ENCODE measurements around the gene CTNNA3. TPM values are rescaled to one million over a fixed set of nuclear protein-coding genes. Genes with fewer than 3 reads are reported as not detected.

CTNNA3 gene
- total RNA-seq, 1 donor from 2014 or later, result 159 TPM

DNA sequence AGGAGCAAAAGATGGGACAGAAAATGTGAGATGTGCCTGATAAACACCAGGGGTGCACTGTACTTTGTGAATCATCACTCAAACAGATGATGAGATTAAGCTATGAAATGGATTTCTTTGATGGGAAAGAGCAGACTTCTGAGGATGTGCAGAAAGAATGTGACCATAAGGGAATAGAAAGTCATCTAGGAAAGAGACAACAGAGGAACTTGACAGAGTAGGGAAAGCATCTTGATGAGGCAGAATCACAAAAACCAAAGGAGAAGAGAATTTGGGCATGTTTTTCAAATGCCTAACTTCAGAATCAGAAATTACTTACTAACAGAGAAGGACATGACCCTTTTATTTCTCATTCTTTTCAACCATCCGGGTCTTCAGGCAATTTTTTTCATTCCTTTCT is 852.6 kb downstream of the CTNNA3 start:
- TF ChIP-seq, protein P1, sequence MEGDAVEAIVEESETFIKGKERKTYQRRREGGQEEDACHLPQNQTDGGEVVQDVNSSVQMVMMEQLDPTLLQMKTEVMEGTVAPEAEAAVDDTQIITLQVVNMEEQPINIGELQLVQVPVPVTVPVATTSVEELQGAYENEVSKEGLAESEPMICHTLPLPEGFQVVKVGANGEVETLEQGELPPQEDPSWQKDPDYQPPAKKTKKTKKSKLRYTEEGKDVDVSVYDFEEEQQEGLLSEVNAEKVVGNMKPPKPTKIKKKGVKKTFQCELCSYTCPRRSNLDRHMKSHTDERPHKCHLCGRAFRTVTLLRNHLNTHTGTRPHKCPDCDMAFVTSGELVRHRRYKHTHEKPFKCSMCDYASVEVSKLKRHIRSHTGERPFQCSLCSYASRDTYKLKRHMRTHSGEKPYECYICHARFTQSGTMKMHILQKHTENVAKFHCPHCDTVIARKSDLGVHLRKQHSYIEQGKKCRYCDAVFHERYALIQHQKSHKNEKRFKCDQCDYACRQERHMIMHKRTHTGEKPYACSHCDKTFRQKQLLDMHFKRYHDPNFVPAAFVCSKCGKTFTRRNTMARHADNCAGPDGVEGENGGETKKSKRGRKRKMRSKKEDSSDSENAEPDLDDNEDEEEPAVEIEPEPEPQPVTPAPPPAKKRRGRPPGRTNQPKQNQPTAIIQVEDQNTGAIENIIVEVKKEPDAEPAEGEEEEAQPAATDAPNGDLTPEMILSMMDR (IDR thresholded peaks at IDR 0.05; ENCODE audit: borderline replicate concordance), result no peak
- intact Hi-C loops (cut with micrococcal nuclease), result no loop called here
- DNase-seq, result no peak
- H3K36me3 ChIP-seq, result no peaks in the 10 kb centered on the region
- H3K9me3 ChIP-seq (replicated peaks), result no peaks in the 10 kb centered on the region
- H3K4me3 ChIP-seq, result no peak overlapping the region
- H3K27me3 ChIP-seq (ENCODE audit: low read depth), result no peaks in the 10 kb centered on the region
- no peak overlapping the region for H3K27ac ChIP-seq (replicated peaks)
- no peaks in the 10 kb centered on the region for H3K4me1 ChIP-seq

DNA sequence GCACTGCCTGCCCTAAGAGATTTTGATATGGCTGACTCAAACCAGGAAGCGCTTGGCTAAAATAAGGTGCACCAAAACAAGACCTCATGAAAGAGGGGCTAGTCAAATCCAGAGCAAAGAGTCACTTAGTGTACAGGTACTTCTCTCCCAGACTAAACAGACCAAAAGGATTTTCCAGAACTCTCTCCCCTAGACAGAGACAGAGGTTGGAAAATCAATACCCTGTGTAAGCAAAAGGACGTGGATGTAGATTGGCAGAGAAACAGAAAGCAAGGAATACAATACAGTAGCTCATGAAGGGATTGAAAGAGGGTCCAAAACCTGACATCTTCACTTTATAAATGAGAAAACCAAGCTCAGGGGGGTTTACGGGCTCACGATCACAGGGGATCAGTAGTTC is 853.1 kb downstream of the CTNNA3 start:
- H3K27ac ChIP-seq (replicated peaks), result no peak overlapping the region
- TF ChIP-seq, protein P1 (IDR thresholded peaks at IDR 0.05; ENCODE audit: borderline replicate concordance), result no peak
- intact Hi-C loops (cut with micrococcal nuclease), result no loop called here

DNA sequence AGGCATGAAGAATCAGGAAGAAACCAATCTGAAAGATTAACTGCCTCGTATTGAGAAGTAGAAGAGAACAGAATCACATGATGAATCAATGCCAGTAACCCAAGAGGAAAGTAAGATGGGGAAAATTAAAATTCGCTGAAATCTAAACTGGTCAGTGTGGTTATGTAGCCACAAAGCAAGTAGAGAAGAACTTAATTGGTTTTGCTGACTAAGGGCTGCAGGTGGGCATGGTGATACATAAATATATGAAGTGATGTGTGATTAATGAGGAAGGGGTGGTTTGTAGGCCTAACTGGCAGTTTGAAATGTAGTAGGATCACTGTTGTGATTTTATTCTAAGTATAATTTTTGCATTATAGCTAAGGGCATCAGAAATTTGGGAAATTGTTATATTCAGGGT is 853.6 kb downstream of the CTNNA3 start:
- intact Hi-C loops (cut with micrococcal nuclease), result no loop called here
- Histone ChIP-seq H3K9me3 (replicated peaks) (no peaks in the 10 kb centered on the region), H3K4me1 (no peaks in the 10 kb centered on the region)

More for the DNA sequence above, 853.1 kb downstream of the CTNNA3 start:
- Histone ChIP-seq H3K4me3 (no peak overlapping the region), H3K27me3 (ENCODE audit: low read depth) (no peaks in the 10 kb centered on the region), H3K36me3 (no peaks in the 10 kb centered on the region), H3K9me3 (replicated peaks) (no peaks in the 10 kb centered on the region), H3K4me1 (no peaks in the 10 kb centered on the region)
- no peak for DNase-seq

DNA sequence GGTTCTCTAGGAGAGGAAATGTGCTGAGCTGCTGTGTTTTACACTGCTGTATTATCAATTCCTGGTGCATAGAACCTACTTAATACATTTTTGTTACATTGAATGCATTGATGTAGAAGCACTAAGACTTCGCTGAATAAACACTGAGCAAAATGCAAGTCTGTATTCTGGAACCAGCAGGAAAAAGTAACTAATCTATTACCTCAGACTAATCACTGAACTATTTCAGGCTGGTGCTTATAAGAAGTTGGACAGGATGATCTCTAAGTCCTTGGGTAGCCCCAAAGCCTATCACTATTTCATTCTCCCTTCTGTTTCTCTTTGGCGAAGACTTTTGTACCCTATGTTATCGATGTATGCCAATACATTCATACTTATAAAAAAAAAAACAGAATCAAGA is 857.3 kb downstream of the CTNNA3 start:
- intact Hi-C loops (cut with micrococcal nuclease), result no loop called here
- Histone ChIP-seq H3K4me1 (peaks cover 19% of the 10 kb centered on the region), H3K27ac (replicated peaks) (no peak overlapping the region), H3K4me3 (no peak overlapping the region), H3K9me3 (replicated peaks) (no peaks in the 10 kb centered on the region), H3K36me3 (no peaks in the 10 kb centered on the region), H3K27me3 (ENCODE audit: low read depth) (no peaks in the 10 kb centered on the region)
- no peak for DNase-seq
- TF ChIP-seq, protein P1 (IDR thresholded peaks at IDR 0.05; ENCODE audit: borderline replicate concordance), result no peak

More for the DNA sequence above, 853.6 kb downstream of the CTNNA3 start:
- Histone ChIP-seq H3K4me3 (no peak overlapping the region), H3K27me3 (ENCODE audit: low read depth) (no peaks in the 10 kb centered on the region), H3K36me3 (no peaks in the 10 kb centered on the region), H3K27ac (replicated peaks) (no peak overlapping the region)
- TF ChIP-seq, protein P1 (IDR thresholded peaks at IDR 0.05; ENCODE audit: borderline replicate concordance), result no peak
- DNase-seq, result no peak

DNA sequence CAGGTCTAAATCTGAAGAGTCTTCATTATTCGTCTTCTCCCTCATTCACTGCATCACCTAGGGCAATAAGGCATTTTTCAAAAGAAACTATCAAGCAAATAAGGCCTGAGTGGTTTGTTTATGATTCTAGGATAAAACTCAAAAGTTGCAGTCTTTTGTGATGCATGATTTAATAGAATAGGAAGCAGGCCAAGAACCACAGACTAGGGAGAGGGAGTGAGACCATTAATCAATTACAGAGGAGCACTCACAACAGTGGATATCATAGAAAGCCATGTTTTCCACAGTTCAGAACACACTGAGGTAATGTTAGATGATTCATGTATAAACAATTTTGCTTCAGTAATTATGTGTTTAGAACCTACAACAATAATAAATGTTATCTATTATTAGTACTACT is 858.0 kb downstream of the CTNNA3 start:
- Histone ChIP-seq H3K4me3 (no peak overlapping the region), H3K36me3 (no peaks in the 10 kb centered on the region), H3K4me1 (peaks cover 19% of the 10 kb centered on the region), H3K27me3 (ENCODE audit: low read depth) (no peaks in the 10 kb centered on the region), H3K9me3 (replicated peaks) (no peaks in the 10 kb centered on the region), H3K27ac (replicated peaks) (no peak overlapping the region)
- no peak for DNase-seq
- intact Hi-C loops (cut with micrococcal nuclease), result no loop called here
- TF ChIP-seq, protein P1 (IDR thresholded peaks at IDR 0.05; ENCODE audit: borderline replicate concordance), result no peak

DNA sequence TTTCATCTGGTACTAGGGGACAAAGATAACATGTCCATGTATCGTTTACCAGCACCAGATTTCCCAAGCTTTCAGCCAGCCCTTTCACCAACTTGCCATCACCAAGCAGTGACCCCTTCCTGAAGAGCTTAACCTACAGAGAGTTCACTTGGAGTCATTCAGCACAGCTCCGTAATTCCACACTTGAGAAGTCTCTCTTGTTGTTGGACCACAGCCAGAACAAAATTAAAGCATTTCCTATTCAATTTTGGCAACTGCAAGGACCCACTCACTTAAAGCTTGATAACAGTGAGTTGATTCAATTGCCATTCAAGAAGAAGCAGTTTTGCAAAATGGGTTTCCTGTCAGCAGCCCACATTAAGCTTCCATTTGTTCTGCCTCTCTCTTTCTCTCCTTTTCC is 858.7 kb downstream of the CTNNA3 start:
- Histone ChIP-seq H3K4me1 (peaks cover 19% of the 10 kb centered on the region), H3K4me3 (no peak overlapping the region), H3K36me3 (no peaks in the 10 kb centered on the region), H3K27me3 (ENCODE audit: low read depth) (no peaks in the 10 kb centered on the region), H3K27ac (replicated peaks) (no peak overlapping the region), H3K9me3 (replicated peaks) (no peaks in the 10 kb centered on the region)
- TF ChIP-seq, protein P1 (IDR thresholded peaks at IDR 0.05; ENCODE audit: borderline replicate concordance), result no peak
- intact Hi-C loops (cut with micrococcal nuclease), result no loop called here
- DNase-seq, result no peak
